ENCODE measurements around the gene ABHD4. TPM values are rescaled to one million over a fixed set of nuclear protein-coding genes. Genes with fewer than 3 reads are reported as not detected.

Gene ABHD4
- total and polyA plus RNA-seq, 2 experiments from 2014 or later = 39.1 to 40.0 TPM

- no peak for TF ChIP-seq REST (IDR thresholded peaks at IDR 0.05; ENCODE audit: unreplicated experiment)
- no peak for TF ChIP-seq EZH2phosphoT487 (IDR thresholded peaks at IDR 0.05; ENCODE audit: unreplicated experiment)
- no peak for TF ChIP-seq CREB1 (CRISPR knock-in tag; IDR thresholded peaks at IDR 0.05; ENCODE audit: low read depth)
- no peak for TF ChIP-seq STAT1 (IDR thresholded peaks at IDR 0.05; ENCODE audit: unreplicated experiment)
- no peak for TF ChIP-seq NANOG (IDR thresholded peaks at IDR 0.05; ENCODE audit: borderline replicate concordance)
- TF ChIP-seq EZH2 (IDR thresholded peaks at IDR 0.05; ENCODE audit: low read depth, unreplicated experiment) = no peak
- no peak for TF ChIP-seq ETS1 (IDR thresholded peaks at IDR 0.05)
- TF ChIP-seq ZNF331 (CRISPR knock-in tag; IDR thresholded peaks at IDR 0.05; ENCODE audit: low read depth) = no peak
- no peak for TF ChIP-seq POLR2AphosphoS5 (IDR thresholded peaks at IDR 0.05; ENCODE audit: low read depth)
- TF ChIP-seq ZNF114 (CRISPR knock-in tag; IDR thresholded peaks at IDR 0.05) = no peak
Observed at GRCh38 chr14:22549324-22549962, 48.7 kb upstream of the ABHD4 start (continued).

GRCh38 chr14:22549981-22550673, 48.0 kb upstream of the ABHD4 start:
- 0 out of 2 replicates have a peak overlapping the region, but pooled peaks have one; percentile 49 for H2AFZ ChIP-seq
- H3K36me3 Mint-ChIP-seq (ENCODE audit: low read depth) = no peaks in the 10 kb centered on the region; the same call in 2 of the 3 replicates
- peaks cover 60% of the 10 kb centered on the region for H3K4me1 ChIP-seq (ENCODE audit: insufficient read depth)
- H3K27me3 Mint-ChIP-seq (ENCODE audit: insufficient read depth, low read depth, poor library complexity) = peaks cover 10% of the 10 kb centered on the region
- H3K4me2 ChIP-seq = peak overlapping the region; percentile 1; the same call in 1 of the 2 replicates
- H3K4me3 Mint-ChIP-seq = no peak overlapping the region; the same call in 2 of the 3 replicates
- H3K9me3 Mint-ChIP-seq = no peaks in the 10 kb centered on the region; the same call in 2 of the 3 replicates
- H3K9me2 ChIP-seq (ENCODE audit: insufficient read depth) = peaks cover 4% of the 10 kb centered on the region; the same call in 1 of the 2 replicates
- peaks cover 63% of the 10 kb centered on the region for H3K4me1 Mint-ChIP-seq
- peak overlapping the region; percentile 92 for H3K27ac ChIP-seq (ENCODE audit: low read depth)
- no peaks in the 10 kb centered on the region for H3K27me3 ChIP-seq (ENCODE audit: insufficient read depth)
- DNase-seq (ENCODE audit: low spot score) = peak; percentile 58
- H3F3A ChIP-seq (replicated peaks; ENCODE audit: low read depth) = peaks cover 18% of the 10 kb centered on the region
- no peaks in the 10 kb centered on the region for H4K20me1 ChIP-seq (replicated peaks; ENCODE audit: insufficient read depth)
- ATAC-seq = peak; percentile 19
- peak overlapping the region; percentile 88 for H3K27ac Mint-ChIP-seq
- no peak overlapping the region for H3K4me3 ChIP-seq
- H3K79me2 ChIP-seq (replicated peaks; ENCODE audit: insufficient read depth) = no peaks in the 10 kb centered on the region
- H3K36me3 ChIP-seq (ENCODE audit: insufficient read depth) = no peaks in the 10 kb centered on the region
- no peak for TF ChIP-seq JUNB (IDR thresholded peaks at IDR 0.05; ENCODE audit: unreplicated experiment)
- no peak for TF ChIP-seq POLR2AphosphoS5 (IDR thresholded peaks at IDR 0.05; ENCODE audit: low read depth)
- no peak for TF ChIP-seq CTCF (conservative IDR thresholded peaks at IDR 0.05; ENCODE audit: low read depth in 2 of 2)
- no peak for TF ChIP-seq STAT1 (IDR thresholded peaks at IDR 0.05; ENCODE audit: unreplicated experiment)
- no peak for TF ChIP-seq NANOG (IDR thresholded peaks at IDR 0.05; ENCODE audit: borderline replicate concordance)
- TF ChIP-seq ZNF114 (CRISPR knock-in tag; IDR thresholded peaks at IDR 0.05) = no peak
- TF ChIP-seq EZH2 (IDR thresholded peaks at IDR 0.05; ENCODE audit: low read depth, unreplicated experiment) = no peak
- no peak; the same call in 1 of the 2 replicates for TF ChIP-seq ETS1 (IDR thresholded peaks at IDR 0.05)
- no peak for TF ChIP-seq REST (IDR thresholded peaks at IDR 0.05; ENCODE audit: unreplicated experiment)
